ENCODE results near the gene KIF5A. TPM values are rescaled to one million over a fixed set of nuclear protein-coding genes. Genes with fewer than 3 reads are reported as not detected.

Gene KIF5A
- total and polyA plus RNA-seq, 2 of the 13 experiments (the other 11 are each of a cell fraction or from before 2014, with no cell fraction given) = 1.6 to 11.9 TPM

- TF ChIP-seq FUBP1 (CRISPR knock-in tag; IDR thresholded peaks at IDR 0.05; ENCODE audit: borderline replicate concordance) = no peak
- no peak for TF ChIP-seq ZSCAN5A (CRISPR knock-in tag; IDR thresholded peaks at IDR 0.05; ENCODE audit: borderline replicate concordance)
- no peak for TF ChIP-seq CBX2 (IDR thresholded peaks at IDR 0.05; ENCODE audit: low read depth, low read length)
- no peak for TF ChIP-seq CBX2 (CRISPR knock-in tag; IDR thresholded peaks at IDR 0.05; ENCODE audit: low read depth)
- no peak for TF ChIP-seq SMAD9 (CRISPR knock-in tag; IDR thresholded peaks at IDR 0.05)
- no peak for TF ChIP-seq SMARCC2 (IDR thresholded peaks at IDR 0.05)
- no peak for TF ChIP-seq NBN (conservative IDR thresholded peaks at IDR 0.05)
- no peak for TF ChIP-seq ZNF468 (CRISPR knock-in tag; IDR thresholded peaks at IDR 0.05)
- TF ChIP-seq ZNF770 (CRISPR knock-in tag; IDR thresholded peaks at IDR 0.05) = no peak
- TF ChIP-seq TAF15 (IDR thresholded peaks at IDR 0.05; ENCODE audit: low read depth, low read length, poor library complexity, severe bottlenecking) = no peak
- TF ChIP-seq IKZF5 (CRISPR knock-in tag; IDR thresholded peaks at IDR 0.05) = no peak
Observed at GRCh38 chr12:57609101-57609780, 59.4 kb downstream of the KIF5A start (continued).
